Activated CD4-positive, alpha-beta memory T cell treated with anti-CD3 and anti-CD28 coated beads for 36 hours (primary cell): Measurements from ENCODE around the gene STXBP4. TPM values are rescaled to one million over a fixed set of nuclear protein-coding genes. Genes with fewer than 3 reads are reported as not detected.

Source experiments
- CTCF ChIA-PET: fragments of 350-600 bp; sonication (Branson Sonifier 250); formaldehyde crosslinking; loops from one replicate; lab custom pipeline; 2021; ENCODE audit warnings: antibody characterized with exemption, inconsistent platforms; lab: Charles Lee
- POLR2A ChIA-PET: fragments of 350-600 bp; sonication (Branson Sonifier 250); formaldehyde crosslinking; loops from one replicate; lab custom pipeline; 2021; ENCODE audit warnings: antibody characterized with exemption; lab: Charles Lee
- DNase-seq: peaks from one replicate; pipeline ENCODE4 v3.0.0-alpha.2; 2020
- H3K27ac Mint-ChIP-seq: one replicate; pipeline ENCODE4 v1.8.0; 2021; ENCODE audit warnings: mixed read lengths
- H3K27me3 Mint-ChIP-seq: one replicate; pipeline ENCODE4 v1.8.0; 2021; ENCODE audit warnings: mixed read lengths
- H3K36me3 Mint-ChIP-seq: one replicate; pipeline ENCODE4 v1.8.0; 2021; ENCODE audit warnings: mixed read lengths
- H3K4me1 Mint-ChIP-seq: one replicate; pipeline ENCODE4 v1.8.0; 2021; ENCODE audit warnings: low read depth, mixed read lengths
- H3K4me3 Mint-ChIP-seq: one replicate; pipeline ENCODE4 v1.8.0; 2021; ENCODE audit warnings: mild to moderate bottlenecking, mixed read lengths
- H3K9me3 Mint-ChIP-seq: one replicate; pipeline ENCODE4 v1.8.0; 2021; ENCODE audit warnings: mixed read lengths
- intact Hi-C: fragments of 100-400 bp; cut with micrococcal nuclease; formaldehyde crosslinking; loops from one replicate; pipeline ENCODE4 v1.15.1; 2023
- total RNA-seq, 2 experiments: library from RNA; stranded (reverse); gene quantifications; one replicate each; pipeline ENCODE4 v1.2.3, GENCODE V29; 2021

Gene STXBP4
- total RNA-seq, 2 experiments from 2014 or later = 3.2 to 4.3 TPM

- H3K9me3 Mint-ChIP-seq = no peaks in the 10 kb centered on the region
- H3K27ac Mint-ChIP-seq = no peak overlapping the region
- intact Hi-C loops = no loop called here
- H3K36me3 Mint-ChIP-seq = no peaks in the 10 kb centered on the region
- no peaks in the 10 kb centered on the region for H3K4me1 Mint-ChIP-seq
- H3K27me3 Mint-ChIP-seq = peaks cover 6% of the 10 kb centered on the region
- no peak overlapping the region for H3K4me3 Mint-ChIP-seq
- no peak for DNase-seq
- ChIA-PET CTCF (no interaction called here), POLR2A (no interaction called here)
Observed at GRCh38 chr17:55219934-55220333, 251.4 kb downstream of the STXBP4 start.

Other genes starting within 250 kb of the STXBP4 start
- gene TOM1L1, start 67.9 kb upstream of the STXBP4 start, total RNA-seq = 1 to 10 TPM; 2.0 to 2.6 TPM
- 10 to 100 TPM; 44.2 to 49.9 TPM for gene COX11, start 111 bp upstream of the STXBP4 start, total RNA-seq